HG03571 (cell line): Measurements from ENCODE around the gene CLEC1A.

Experiments
- ATAC-seq: cut with Tn5 transposase; IDR thresholded peaks from one replicate; pipeline ENCODE4 v1.9.1; 2021; ENCODE audit not compliant: unreplicated experiment

Gene CLEC1A

DNA sequence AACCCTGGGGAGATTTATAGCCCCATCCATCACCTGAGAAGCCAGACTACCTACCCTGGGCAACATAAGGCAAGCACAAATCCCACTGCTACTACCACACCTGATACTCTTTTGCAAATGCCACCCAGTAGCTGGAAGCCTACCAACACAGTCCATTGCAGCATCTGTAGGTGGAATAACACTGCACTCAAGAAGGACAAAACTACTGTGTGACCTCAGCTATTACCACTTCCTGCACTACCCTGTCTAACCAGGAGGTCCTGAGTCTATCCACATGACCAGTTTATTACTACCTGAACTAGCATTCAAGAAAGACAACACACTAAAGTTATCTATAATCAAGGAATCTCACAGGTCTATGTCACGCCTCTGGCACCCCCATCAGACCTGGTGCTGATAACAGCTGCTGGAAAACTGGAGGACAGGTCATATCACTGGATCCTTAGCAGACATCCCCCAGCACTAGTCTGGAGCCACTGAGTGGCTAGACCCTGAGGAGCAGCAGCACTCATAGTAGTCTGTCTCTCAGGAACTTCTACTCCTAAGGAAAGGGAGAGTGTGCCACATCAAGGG is 2.9 kb upstream of the CLEC1A start:
- ATAC-seq = no peak

DNA sequence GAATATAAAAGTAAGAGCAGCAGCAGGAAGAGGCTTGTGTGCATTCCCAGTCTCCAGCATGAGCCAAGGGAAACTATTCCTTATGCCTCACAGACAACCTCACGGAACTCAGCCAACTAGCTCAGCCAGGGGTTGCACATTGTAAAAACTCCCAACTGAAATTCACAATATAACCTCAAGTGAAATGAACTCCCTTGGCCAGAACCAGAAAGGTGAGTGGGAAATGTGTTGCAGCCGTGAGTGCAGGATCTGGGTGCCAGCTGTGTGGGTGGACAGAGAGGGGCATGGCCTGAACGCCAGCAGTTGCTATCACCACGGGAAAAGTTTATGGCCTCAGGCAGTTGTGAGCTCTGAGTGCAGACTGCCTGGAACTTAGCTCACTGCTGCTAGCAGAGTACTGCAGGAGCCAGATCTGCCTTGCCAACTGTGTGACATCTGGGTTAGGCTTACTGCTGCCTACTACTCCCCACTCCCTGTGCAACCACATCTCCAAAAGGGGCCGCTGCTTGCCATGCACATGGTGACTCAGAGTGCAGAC is 2.3 kb upstream of the CLEC1A start:
- no peak for ATAC-seq

DNA sequence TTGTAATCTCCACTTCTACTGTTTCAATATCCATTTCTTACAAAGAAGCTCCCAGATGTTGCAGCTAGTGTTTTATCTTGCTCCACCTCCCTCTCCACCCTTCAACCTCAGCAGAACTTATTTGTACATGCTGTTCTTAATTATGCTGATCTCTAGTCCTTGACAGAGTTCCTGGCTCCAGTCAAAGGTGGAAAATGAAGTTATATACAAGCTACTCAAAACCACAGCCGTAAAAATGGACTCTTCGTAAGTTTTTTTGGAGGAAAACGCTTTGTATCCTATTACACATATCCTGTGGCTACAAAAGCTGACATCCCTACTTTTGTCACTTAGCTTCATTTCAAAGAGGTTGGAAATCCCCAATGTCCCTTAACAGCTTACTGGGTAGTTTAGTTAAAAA is 1.3 kb downstream of the CLEC1A start:
- no peak for ATAC-seq

DNA sequence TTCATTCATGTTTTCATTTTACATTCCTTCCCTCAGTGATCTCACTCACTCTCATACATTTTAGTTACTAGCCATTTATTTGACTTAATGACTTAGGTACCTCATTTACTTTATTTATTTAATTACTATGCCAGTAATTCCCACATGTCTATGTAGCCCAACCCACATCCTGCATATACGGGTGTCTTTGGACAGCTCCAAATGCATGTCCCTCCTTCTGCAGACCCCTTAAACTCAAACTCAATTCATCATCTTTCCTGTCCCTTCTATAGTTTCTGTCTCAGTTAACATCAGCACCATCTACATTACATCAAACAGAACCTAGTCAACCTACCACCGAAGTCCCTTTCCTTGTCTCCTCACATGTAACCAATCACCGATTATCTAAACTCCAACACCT is 2.8 kb downstream of the CLEC1A start:
- no peak for ATAC-seq

DNA sequence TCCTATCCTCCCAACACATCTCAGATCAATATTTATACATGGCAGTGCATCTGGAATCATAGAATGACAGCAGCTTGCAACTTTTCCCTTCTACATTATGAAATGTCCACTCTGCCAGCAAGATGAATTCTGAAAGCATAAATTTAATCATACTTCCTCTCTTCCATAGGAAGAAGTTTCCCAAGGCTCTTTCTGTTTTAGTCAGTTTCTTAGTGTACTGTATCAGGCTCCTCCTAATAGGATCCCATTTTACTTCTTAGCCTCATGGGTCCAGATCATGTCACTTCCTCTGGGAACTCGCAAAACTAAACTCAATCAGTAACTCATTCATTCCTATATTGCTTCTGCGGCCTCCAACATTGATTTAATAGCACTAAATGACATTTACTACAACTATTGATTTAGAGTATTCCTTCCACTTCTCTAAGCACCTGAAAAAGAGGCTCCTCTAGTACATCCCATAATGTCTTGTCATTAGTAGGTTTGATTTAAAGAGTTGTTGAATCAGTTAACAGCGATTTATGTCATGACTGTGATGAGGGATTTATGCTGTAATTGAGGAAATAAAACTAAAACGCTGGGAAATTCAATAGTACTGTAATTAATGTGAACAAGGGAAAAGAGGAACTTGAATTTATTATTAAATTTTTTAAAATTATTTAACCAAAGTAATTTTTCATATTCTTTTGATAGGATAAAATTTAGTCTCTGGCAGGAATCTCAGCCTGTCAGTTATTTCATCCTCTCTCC is 4.0 kb downstream of the CLEC1A start:
- ATAC-seq = no peak

DNA sequence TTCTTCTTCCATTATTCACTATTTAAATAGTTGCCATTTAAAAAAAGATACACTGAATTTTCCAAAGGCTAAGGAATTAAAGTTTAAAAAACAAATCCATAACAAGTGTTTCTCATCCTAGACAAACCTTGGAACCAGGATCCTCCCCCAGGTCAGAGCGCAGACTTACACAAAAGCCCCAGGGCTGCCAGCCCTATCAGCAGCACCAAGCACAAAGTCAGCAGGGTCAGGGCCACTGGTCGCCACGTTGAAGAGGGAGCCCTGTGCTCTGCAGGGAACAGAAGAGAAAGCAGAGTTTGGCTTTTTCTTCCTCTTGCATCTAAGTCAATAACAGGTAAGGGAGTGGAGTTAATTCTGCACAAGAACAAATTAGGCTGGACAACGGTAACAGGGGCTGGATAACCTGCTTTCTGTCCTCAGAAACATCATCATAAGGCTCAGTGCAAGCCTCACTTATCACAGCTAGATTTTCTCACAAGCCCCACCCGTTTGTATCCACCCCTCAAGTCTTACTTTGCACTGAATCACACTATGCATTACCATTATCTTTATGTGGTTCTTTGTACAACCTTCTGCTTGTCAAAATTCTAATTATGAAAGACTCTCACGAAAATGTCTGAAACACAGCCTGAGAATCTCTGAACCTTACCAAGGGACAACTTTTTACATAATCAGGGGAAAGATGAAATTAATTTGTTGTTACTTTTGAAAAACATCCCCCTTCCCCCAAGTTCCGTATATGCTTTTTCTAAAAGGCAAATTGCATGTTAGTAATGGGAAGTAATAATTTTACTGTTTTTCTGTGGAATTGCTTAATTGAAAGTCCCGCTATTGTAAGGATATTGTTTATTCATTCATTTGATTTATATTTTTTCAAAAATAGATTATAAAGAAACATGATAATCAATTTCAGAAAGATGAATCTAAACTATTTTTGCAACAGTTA is 9.6 kb downstream of the CLEC1A start:
- ATAC-seq = no peak

DNA sequence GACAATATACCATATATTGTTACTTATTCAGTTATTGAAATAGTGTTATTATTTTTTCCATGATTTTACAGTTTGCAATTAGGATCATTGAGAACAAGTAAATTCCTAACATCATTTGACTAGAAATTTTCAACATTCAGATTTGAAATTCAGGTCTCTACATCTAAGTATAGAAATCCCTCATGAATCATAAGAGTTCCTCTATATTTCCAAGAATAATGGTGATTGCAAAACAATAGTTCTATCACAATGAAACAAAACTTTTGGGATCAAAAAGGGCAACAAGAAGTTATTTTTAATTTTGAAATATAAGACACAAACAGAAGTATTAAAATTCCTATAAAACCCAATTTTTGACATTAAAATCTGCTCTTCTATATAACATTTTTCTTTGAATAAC is 10.8 kb downstream of the CLEC1A start:
- ATAC-seq = no peak

DNA sequence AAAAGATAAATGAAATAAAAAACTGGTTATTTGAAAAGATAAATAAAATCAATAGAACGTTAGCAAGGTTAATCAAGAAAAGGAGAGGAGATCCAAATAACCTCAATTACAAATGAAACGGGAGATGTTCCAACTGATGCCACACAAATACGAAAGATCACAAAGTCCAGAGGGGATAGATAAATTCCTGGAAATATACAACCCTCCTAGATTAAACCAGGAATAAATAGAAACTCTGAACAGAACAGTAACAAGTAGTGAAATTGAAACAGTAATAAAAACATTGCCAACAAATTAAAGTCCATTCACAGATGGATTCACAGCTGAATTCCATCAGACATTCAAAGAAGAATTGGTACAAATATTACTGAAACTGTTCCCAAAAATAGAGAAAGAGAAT is 12.4 kb downstream of the CLEC1A start:
- ATAC-seq = no peak

DNA sequence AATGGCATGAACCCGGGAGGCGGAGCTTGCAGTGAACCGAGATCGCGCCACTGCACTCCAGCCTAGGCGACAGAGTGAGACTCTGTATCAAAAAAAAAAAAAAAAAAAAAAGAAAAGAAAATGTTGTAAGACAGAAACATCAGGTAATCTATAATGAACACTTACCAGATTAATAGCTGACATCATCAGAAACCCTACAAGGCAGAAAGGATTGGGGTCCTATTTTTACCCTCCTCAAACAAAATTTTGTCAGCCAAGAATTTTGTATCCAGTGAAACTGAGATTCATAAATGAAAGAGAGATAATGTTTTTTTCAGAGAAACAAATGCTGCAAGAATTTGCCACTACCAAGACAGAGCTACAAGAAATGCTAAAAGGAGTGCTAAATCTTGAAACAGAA is 14.1 kb downstream of the CLEC1A start:
- no peak for ATAC-seq

DNA sequence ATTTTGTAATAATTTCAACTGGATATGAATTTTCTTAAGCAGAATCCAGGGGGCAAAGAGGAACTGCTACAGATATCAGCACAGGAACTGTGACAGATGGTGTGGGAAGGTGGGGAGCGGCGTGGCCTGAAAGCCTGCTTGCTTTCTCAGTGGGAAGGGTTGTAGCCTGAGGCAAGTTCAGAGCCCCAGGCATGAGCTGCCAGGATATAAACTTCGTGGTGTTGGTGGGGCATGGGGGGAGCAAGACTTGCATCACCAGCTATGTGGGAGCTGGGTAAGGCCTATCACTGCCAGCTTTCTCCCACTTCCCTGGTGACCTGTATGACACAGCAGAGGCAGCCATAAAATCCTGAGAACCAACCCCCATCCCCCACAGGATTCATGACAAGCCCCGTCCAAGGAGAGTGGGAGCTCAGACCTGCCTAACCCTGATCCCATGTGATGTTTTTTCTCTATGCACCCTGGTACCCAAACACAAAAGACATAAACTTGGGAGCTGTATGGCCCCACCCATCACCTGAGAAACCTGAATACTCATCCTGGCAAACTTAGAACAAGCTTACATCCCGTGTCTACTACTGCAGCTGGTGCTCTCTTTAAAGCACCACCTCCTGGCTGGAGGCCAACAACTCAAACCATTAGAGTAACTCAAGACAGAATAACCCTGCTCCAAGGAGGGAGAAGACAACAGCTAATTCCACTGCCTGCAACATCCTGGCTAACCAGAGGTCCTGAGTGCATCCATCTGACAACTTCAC is 16.5 kb downstream of the CLEC1A start:
- no peak for ATAC-seq

DNA sequence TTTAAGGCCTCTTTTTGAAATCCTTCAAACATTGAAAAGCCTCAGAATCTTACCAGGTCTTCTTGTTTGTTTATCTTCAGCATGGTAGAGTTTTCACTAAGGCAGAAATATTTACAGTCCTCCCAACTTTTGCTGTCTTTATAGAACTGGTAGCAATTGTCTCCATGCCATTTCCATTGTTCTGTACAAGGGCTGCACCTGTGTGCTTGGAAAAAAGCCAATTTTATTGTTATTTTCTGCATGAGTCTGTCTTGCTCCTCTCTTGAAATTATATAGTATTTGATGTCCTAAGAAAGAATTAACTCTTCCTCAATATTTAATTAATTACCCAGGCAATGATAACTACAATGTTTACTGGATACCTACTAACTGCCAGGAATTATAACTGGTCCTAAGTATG is 23.3 kb downstream of the CLEC1A start:
- no peak for ATAC-seq

DNA sequence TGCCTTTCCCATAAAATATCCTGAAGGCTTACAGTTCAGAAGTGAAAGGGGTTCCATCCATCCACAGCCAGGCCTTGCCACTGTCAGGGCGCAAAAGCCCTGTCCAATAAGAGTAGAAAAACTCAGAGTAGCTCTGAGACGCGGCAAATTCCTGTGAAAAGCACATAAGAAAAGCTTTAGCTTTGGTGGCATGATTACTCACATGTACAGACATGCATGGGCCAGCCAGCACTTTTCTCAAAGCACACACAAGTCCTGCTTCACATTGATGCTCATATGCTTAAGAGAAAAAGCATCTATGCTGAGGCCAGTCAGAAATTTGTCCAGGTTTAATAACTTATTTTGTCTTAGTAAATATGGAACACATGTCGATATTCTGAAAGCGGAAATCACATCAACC is 25.5 kb downstream of the CLEC1A start:
- ATAC-seq = no peak

DNA sequence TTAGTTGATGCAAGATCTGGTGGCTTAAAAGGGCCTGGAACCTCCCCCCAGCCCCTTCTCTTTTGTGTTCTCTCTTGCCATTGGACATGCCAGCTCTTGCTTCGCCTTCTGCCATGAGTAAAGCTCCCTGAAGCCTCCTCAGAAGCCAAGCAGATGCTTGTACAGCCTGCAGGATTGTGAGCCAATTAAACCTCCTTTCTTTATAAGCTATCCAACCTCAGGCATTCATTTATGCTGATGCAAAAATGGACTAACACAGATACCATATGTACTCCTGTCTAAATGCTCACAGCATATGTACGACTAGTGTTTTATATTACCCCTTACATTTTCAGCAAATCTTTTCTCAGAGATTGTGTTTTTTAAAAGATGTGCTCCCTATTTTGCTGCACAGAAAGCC is 26.7 kb downstream of the CLEC1A start:
- no peak for ATAC-seq

DNA sequence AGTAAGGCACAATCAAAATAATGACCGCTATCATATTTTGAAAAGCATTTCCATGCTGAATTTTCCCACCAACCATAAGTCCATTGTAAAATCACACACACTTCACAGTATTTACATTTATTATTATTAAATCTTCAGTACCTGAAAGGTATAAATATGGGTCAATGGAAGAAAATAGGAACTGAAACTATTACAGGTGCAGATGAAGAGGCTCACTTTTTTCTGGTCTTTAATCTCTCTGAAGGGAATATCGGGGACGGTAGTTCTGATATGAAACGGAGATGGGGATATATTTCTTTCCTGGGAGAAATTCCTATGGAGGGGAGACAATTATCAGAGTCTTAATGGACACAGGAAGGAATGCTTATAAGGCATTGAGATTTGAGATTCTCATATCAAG is 28.4 kb downstream of the CLEC1A start:
- ATAC-seq = no peak

DNA sequence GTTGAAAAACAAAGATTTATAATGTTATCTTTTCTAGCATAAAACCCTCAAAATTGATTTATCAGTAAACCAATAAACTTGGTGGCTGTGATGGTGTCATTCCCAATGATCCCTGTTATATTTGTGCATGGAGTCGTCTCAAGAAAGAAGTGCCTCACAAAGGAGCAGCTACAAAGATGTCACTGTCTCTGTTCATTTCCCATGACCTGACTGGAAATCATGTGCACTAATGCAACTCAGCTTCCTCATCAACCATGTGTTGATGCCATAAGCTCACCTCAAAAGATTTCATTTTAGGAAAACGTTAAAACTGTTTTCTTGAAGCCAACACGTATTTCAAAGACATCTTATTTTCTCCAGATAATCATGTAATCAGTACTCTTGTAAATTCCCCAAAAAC is 28.8 kb downstream of the CLEC1A start:
- ATAC-seq = no peak

DNA sequence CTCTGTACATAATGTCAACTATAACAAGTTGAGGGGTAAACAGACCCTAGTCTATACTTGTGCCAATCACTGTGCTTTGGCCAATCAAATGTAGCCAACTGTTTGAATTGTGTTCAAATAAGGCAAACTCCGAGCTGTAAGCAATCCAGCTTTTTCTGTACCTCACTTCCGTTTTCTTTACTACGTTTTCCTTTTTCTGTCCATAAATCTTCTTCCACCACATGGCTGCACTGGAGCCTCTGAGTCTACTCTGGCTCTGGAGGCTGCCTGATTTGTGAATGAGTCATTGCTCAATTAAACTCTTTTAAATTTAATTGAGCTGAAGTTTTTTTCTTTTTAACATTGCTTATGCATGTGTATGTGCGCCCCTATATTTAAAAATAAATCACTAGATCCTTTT is 29.7 kb downstream of the CLEC1A start:
- ATAC-seq = no peak

DNA sequence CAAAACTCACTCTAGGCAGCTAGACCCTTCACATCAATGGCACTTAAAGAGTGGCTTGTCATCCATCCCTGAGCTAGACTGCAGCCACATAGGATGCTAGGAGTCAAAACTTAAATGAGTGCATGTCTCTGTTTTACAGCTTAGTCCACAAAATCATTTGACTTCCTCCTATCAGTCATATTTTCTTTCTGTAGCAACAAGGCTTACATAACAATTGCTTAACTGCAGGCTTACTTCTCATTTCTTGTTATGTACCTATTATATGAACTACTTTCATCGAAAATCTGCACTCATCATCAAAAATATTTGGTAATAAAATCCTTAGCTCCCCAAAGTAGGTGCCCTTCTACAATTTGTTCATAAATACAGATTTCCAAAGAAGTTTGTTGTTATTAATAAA is 30.1 kb downstream of the CLEC1A start:
- ATAC-seq = no peak

DNA sequence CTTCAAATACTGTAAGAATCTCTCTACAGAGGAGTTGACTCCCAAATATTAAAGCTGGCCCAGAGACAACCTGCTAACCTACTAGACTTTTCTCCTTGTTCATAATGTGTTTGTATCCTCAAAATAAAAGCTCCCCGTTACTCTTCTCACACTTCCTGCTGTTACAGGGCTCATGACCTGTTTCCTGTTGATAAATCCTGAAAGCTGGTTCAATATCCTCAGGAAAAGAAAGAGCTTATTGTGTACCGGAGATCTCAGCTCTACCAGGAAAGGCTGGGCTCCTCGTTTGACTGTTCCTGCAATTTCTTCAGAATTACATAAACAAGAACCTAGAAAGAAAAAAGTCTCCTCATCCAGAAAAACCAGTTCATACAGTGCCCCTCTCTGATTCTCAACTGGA is 30.8 kb downstream of the CLEC1A start:
- no peak for ATAC-seq

DNA sequence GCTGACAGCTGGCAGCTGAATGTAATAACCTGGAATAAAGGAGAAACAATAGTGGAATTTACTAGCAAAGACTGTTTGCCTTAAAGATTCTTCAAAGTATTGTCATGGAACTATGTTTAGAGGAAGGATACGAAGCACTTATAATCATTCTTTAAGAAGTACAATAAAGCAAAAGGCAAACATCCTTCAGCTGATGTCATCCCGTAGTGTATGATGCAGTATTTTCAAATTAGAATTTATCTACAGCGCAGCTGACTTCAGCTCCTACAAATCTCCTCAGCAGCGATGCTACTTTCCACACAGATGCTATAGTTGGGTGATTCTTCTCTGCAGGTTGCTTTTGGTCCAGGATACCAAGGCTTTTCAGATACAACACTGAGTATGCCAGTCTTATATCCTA is 31.5 kb downstream of the CLEC1A start:
- no peak for ATAC-seq

DNA sequence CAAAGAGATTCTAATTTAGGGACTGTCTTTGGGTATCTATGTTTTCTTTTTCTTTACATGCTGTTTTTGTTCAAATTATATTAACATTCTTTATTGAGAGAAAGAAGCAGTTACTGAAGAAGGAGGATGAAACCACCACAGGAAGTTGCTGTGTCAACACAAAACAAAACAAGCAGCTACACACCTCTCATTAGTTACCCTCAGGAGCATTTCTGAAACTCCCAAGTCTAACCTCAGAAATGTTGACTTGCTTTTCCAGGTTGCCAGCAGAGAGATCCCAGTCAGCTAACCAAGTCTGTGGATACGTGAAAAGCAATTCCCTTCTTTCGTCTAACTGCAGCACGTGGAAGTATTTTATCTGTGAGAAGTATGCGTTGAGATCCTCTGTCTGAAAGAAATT is 33.5 kb downstream of the CLEC1A start:
- no peak for ATAC-seq

DNA sequence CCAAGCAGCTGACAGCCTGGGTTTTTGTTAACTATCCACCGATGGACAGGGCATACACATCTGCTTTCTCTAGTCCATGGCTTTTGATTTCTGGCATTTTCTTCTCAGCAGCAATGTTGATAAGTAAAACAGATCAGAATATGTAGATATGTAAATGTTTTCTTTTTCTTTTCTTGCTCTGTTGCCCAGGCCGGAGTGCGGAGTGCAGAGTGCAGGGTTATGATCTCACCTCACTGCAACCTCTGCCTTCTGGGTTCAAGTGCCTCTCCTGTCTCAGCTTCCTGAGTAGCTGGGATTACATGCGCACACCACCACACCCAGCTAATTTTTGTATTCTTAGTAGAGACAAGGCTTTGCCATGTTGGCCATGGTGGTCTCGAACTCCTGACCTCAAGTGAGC is 40.4 kb downstream of the CLEC1A start:
- ATAC-seq = no peak
